Measurements from ENCODE around the gene CTNND2. TPM values are rescaled to one million over a fixed set of nuclear protein-coding genes. Genes with fewer than 3 reads are reported as not detected.

The CTNND2 gene
- total RNA-seq, 4 donors from 2014 or later = 0.04 TPM; not detected in 3

DNA sequence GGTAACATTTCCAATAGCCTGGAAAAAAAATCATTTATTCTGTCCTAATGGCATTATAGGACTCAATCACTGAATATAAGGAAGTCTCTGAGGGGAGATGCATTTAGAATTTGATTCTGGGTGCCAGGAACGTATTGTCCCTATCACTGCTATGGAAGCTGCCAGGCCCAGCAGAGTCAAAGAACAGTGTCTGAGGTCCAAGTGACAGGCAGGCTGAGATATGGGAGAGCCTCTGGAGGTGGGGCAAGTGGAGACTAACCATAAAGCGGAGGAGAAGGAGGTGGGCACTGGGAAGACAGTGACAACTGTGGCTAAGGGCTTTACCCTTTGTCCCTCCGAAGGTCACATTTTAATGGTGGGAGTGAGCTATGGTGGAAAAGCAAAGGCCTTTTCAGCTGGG lies 505.5 kb downstream of the CTNND2 start:
- Histone ChIP-seq H3K27me3 (no peaks in the 10 kb centered on the region), H3K27ac (no peak overlapping the region), H3K36me3 (no peaks in the 10 kb centered on the region), H3K9me3 (no peaks in the 10 kb centered on the region), H3K4me1 (no peaks in the 10 kb centered on the region), H3K4me3 (no peak overlapping the region)
- in situ Hi-C loops (cut with MboI; ENCODE audit: low sequenced_read_pairs in 4 of 4) = no loop called here
- TF ChIP-seq, protein P1, sequence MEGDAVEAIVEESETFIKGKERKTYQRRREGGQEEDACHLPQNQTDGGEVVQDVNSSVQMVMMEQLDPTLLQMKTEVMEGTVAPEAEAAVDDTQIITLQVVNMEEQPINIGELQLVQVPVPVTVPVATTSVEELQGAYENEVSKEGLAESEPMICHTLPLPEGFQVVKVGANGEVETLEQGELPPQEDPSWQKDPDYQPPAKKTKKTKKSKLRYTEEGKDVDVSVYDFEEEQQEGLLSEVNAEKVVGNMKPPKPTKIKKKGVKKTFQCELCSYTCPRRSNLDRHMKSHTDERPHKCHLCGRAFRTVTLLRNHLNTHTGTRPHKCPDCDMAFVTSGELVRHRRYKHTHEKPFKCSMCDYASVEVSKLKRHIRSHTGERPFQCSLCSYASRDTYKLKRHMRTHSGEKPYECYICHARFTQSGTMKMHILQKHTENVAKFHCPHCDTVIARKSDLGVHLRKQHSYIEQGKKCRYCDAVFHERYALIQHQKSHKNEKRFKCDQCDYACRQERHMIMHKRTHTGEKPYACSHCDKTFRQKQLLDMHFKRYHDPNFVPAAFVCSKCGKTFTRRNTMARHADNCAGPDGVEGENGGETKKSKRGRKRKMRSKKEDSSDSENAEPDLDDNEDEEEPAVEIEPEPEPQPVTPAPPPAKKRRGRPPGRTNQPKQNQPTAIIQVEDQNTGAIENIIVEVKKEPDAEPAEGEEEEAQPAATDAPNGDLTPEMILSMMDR (IDR thresholded peaks at IDR 0.05 in 4 of 5, conservative IDR thresholded peaks at IDR 0.05 in 1 of 5) = no peak
- no peak for DNase-seq
- no peak for ATAC-seq
- intact Hi-C loops (cut with DNase I; ENCODE audit: low total_unique reads) = no loop called here

DNA sequence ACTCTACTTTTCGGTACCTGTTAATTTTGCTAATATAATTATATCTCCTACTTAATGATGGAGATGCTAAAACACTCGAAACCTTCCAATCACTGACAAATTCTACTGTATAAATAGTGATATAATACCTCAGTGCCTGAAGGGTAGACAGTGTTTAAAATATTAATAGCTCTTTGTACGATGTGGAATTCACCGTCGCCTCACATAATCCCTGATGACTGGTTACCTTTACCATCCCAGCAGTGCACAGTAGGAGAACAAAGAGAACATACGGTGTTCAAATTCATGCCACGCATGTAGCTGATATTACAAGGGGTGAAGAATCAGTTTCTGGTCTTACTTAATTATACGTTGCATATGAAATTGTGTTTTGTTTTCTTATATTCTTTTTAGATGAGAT lies 506.7 kb downstream of the CTNND2 start:
- intact Hi-C loops (cut with DNase I; ENCODE audit: low total_unique reads) (no loop called here), in situ Hi-C loops (cut with MboI; ENCODE audit: low sequenced_read_pairs in 4 of 4) (no loop called here)
- Histone ChIP-seq H3K4me1 (no peaks in the 10 kb centered on the region), H3K27me3 (no peaks in the 10 kb centered on the region), H3K9me3 (no peaks in the 10 kb centered on the region), H3K27ac (no peak overlapping the region), H3K4me3 (no peak overlapping the region), H3K36me3 (no peaks in the 10 kb centered on the region)
- DNase-seq (no peak), ATAC-seq (no peak)
- TF ChIP-seq, protein P1 (IDR thresholded peaks at IDR 0.05 in 4 of 5, conservative IDR thresholded peaks at IDR 0.05 in 1 of 5) = no peak
- TF ChIP-seq POLR2A (IDR thresholded peaks at IDR 0.05) = no peak

DNA sequence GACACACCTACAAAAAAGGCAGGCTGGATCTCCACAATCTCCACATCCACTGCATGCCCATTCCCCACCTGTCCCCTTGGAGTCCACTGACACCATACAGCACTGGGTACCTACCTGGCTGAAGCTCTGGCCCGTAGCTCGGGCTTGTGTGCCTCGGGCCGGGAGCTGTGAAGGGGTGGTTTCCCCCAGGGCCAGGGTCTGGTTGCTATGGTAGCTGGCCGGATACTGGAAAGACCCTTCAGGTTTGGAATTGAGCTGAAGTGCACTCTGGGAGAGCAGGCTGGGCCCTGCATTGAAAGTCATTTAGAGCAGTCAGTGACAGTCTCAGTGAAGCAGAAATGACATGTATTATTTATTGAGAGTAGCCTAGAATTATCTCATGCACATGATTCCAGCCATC lies 507.3 kb downstream of the CTNND2 start:
- TF ChIP-seq, protein P1 (IDR thresholded peaks at IDR 0.05 in 4 of 5, conservative IDR thresholded peaks at IDR 0.05 in 1 of 5) = no peak
- TF ChIP-seq POLR2A (IDR thresholded peaks at IDR 0.05) = no peak
- intact Hi-C loops (cut with DNase I; ENCODE audit: low total_unique reads) (no loop called here), in situ Hi-C loops (cut with MboI; ENCODE audit: low sequenced_read_pairs in 4 of 4) (no loop called here)
- no peak for ATAC-seq
- Histone ChIP-seq H3K27me3 (no peaks in the 10 kb centered on the region), H3K4me3 (no peak overlapping the region), H3K9me3 (no peaks in the 10 kb centered on the region), H3K27ac (no peak overlapping the region), H3K36me3 (no peaks in the 10 kb centered on the region), H3K4me1 (no peaks in the 10 kb centered on the region)
- no peak for DNase-seq

DNA sequence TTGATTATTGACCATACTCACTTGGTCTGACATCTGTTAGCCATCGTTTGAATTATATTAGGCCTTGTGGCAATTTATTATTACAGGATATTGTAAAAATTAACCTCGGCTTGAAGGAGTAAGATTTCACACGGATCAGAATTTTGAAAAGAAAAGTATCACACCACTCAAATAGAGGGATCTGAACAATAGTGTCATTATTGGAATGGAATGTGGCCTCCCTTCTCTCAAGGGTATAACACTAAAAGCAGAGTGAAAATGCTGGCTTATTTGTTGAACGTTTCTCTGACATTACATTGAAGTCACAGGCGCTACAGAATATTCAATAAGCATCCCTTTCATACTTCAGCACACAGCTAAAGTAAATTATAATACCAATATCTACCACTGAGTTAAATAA lies 509.3 kb downstream of the CTNND2 start:
- intact Hi-C loops (cut with DNase I; ENCODE audit: low total_unique reads) = no loop called here
- Histone ChIP-seq H3K27ac (no peak overlapping the region), H3K9me3 (no peaks in the 10 kb centered on the region), H3K4me1 (no peaks in the 10 kb centered on the region), H3K27me3 (no peaks in the 10 kb centered on the region), H3K36me3 (no peaks in the 10 kb centered on the region), H3K4me3 (no peak overlapping the region)
- in situ Hi-C loops (cut with MboI; ENCODE audit: low sequenced_read_pairs in 4 of 4) = no loop called here
- DNase-seq (no peak), ATAC-seq (no peak)
- no peak for TF ChIP-seq POLR2A (IDR thresholded peaks at IDR 0.05)
- TF ChIP-seq, protein P1 (IDR thresholded peaks at IDR 0.05 in 4 of 5, conservative IDR thresholded peaks at IDR 0.05 in 1 of 5) = no peak

DNA sequence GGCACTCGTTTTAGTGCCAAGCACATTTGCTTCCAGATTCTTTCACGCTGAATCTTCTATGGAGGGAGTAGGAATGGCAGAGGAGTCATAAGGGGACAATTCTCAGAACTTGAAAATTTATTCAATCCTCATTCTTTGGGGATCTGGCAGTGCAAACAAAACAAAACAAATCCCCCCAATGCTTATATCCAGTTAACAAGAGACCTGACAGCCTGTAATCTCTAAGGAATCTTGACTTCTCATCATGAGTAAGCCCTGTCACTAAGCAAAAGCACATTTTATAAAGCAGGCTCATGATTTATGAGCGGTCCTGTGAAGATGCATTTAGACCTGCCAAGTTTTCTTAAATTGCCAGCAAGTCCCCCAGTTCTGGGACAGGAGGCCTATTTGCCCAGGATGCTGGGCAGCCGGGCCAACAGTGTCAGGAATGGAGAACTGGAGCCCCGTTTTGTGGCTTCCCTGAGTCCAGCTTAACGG lies 513.9 kb downstream of the CTNND2 start:
- H3K4me1 ChIP-seq = no peaks in the 10 kb centered on the region
- H3K9me3 ChIP-seq = no peaks in the 10 kb centered on the region
- H3K4me3 ChIP-seq = no peak overlapping the region
- in situ Hi-C loops (cut with MboI; ENCODE audit: low sequenced_read_pairs in 4 of 4) = no loop called here
- no peak overlapping the region for H3K27ac ChIP-seq
- no peaks in the 10 kb centered on the region for H3K36me3 ChIP-seq
- intact Hi-C loops (cut with DNase I; ENCODE audit: low total_unique reads) = no loop called here
- ATAC-seq = no peak
- DNase-seq = no peak
- peaks cover 10 to 12% (median 11%) of the 10 kb centered on the region in 3 donors for H3K27me3 ChIP-seq
- TF ChIP-seq, protein P1 (IDR thresholded peaks at IDR 0.05 in 4 of 5, conservative IDR thresholded peaks at IDR 0.05 in 1 of 5) = no peak
- no peak for TF ChIP-seq POLR2A (IDR thresholded peaks at IDR 0.05)
